ENCODE results near the gene ARCN1.

The ARCN1 gene

DNA sequence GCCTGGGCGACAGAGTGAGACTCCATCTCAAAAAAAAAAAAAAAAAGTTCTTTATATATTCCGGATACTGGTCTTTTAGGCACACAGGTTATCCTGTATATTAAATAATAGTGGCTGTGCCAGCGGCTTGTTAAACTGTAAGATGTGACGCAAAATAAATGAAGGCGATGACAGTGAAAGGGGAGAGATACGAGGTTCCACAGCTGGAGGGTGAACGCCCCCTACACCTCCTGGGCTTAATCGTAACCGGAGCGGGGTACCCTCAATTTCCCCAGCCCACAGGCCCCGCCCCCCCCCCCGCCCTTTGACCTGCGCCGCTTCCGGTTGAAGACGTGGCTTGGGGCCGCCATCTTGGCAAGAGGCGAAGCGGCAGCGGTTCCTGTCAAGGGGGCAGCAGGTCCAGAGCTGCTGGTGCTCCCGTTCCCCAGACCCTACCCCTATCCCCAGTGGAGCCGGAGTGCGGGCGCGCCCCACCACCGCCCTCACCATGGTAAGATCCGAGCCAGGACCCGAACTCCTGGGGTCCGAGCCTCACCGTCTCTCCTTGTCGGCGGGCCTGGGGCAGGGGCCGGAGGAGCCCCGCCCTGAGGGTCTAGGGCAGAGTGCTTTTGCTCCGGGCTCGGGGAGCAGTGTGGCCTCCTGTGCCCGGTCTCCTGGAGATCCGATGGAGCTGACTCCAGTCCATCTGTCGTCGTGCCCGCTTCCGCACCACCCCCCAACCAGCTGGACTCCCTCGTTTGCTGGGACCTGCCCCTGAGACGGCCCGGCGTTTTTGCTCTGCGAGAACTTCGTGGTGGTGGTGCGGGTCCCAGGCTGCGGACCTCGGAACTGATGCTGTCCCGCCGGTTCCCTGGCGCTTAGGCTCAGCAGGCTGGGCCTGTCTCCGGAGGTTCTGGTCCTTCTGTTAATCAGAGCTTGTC, at the start of gene ARCN1:
Gene ARCN1, plus strand, starts transcription at position 349 of the 920 bp plus-strand sequence. Its CDS starts 139 bp downstream, at position 488.
- peak within 1 kb of the TSS; percentile 82 for H3K27ac ChIP-seq
- no peak for DNase-seq (ENCODE audit: low read depth, low spot score)

DNA sequence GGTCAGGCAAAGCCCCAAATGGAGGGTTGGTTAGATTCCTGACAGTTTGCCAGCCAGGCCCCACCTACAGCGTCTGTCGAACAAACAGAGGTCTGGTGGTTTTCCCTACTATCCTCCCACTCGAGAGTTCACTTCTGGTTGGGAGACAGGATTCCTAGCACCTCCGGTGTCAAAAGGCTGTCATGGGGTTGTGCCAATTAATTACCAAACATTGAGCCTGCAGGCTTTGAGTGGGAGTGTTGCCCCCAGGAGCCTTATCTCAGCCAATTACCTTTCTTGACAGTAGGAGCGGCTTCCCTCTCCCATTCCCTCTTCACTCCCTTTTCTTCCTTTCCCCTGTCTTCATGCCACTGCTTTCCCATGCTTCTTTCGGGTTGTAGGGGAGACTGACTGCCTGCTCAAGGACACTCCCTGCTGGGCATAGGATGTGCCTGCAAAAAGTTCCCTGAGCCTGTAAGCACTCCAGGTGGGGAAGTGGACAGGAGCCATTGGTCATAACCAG, 49.6 kb upstream of the ARCN1 start:
- H3K27ac ChIP-seq, result no peak overlapping the region
- no peak for DNase-seq (ENCODE audit: low read depth, low spot score)

DNA sequence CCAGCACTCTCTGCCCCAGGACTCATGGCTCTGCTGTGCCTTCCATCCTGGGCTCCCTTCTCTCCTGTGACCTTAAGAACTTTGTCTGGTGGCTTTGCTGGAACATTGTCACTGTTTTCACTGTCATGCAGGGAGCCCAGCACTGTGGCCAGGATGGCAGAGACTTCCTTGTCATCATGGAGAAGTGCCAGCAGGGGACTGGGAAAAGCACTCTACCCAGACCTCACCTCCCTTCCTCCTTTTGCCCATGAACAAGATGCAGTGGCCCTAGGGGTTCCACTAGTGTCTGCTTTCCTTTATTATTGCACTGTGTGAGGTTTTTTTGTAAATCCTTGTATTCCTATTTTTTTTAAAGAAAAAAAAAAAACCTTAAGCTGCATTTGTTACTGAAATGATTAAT, 47.9 kb upstream of the ARCN1 start:
- H3K27ac ChIP-seq, result no peak overlapping the region
- DNase-seq (ENCODE audit: low read depth, low spot score), result no peak

DNA sequence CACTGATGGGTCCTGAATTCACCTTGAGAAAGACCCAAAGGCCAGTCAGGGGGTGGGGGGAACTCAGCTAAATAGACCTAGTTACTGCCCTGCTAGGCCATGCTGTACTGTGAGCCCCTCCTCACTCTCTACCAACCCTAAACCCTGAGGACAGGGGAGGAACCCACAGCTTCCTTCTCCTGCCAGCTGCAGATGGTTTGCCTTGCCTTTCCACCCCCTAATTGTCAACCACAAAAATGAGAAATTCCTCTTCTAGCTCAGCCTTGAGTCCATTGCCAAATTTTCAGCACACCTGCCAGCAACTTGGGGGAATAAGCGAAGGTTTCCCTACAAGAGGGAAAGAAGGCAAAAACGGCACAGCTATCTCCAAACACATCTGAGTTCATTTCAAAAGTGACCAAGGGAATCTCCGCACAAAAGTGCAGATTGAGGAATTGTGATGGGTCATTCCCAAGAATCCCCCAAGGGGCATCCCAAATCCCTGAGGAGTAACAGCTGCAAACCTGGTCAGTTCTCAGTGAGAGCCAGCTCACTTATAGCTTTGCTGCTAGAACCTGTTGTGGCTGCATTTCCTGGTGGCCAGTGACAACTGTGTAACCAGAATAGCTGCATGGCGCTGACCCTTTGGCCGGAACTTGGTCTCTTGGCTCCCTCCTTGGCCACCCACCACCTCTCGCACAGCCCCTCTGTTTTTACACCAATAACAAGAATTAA, 47.3 kb upstream of the ARCN1 start:
- no peak overlapping the region for H3K27ac ChIP-seq
- no peak for DNase-seq (ENCODE audit: low read depth, low spot score)

DNA sequence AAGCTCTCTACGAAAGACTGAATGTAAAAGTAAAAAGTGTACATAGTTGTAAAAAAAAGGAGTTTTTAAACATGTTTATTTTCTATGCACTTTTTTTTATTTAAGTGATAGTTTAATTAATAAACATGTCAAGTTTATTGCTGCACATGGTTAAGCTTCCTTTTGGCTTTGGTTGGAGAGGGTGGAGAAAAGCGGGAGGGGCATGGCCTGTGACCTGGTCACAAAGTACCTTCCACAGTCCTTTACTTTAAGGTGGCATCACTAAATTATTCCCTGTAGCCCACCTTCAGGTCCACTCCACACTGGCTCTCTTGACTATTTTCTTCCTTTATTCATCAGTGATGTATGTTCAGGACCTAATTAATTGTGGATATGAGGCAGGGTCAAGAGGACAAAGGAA, 45.5 kb upstream of the ARCN1 start:
- no peak overlapping the region for H3K27ac ChIP-seq
- no peak for DNase-seq (ENCODE audit: low read depth, low spot score)

DNA sequence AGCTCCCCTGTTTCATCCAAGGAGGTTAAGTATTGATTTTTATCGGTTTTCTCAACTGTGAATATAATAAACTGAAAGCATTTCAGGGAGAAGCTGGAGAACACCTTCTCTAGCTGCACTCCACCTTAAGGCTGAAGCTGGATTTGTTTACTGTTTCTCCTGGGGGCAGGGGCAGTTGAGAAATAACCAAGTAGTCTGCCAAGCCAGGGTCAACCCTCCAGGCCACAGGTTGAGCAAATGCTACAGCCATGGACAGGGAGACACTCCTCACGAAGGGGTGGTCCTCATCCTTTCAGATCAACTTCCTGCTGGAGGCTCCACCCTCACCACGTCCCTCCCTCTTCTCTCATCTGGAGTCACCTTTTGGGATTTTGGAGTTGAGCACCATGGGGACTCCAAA, 45.1 kb upstream of the ARCN1 start, which contains the start of gene TTC36:
Gene TTC36, plus strand, starts transcription at position 366 of the 400 bp plus-strand sequence. Its CDS starts 21 bp downstream, at position 387.
- no peak for DNase-seq (ENCODE audit: low read depth, low spot score)
- H3K27ac ChIP-seq, result no peak within 1 kb of the TSS

DNA sequence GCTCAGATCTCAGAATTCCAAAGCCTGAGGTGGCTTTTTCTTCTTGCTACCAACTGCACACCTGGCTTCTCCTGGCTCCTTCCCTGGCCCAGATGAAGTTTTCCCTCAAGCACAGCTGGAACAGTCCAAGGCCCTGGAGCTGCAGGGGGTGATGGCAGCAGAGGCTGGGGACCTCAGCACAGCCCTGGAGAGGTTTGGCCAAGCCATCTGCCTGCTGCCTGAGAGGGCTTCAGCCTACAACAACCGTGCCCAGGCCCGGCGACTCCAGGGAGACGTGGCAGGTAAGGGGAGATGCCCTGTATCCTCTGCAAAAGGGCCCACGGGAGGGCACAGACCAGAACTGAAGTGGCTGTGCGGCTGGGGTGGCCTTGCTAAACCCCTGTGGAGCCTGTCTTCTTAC, 43.7 kb upstream of the ARCN1 start:
- no peak for DNase-seq (ENCODE audit: low read depth, low spot score)
- H3K27ac ChIP-seq, result no peak overlapping the region

DNA sequence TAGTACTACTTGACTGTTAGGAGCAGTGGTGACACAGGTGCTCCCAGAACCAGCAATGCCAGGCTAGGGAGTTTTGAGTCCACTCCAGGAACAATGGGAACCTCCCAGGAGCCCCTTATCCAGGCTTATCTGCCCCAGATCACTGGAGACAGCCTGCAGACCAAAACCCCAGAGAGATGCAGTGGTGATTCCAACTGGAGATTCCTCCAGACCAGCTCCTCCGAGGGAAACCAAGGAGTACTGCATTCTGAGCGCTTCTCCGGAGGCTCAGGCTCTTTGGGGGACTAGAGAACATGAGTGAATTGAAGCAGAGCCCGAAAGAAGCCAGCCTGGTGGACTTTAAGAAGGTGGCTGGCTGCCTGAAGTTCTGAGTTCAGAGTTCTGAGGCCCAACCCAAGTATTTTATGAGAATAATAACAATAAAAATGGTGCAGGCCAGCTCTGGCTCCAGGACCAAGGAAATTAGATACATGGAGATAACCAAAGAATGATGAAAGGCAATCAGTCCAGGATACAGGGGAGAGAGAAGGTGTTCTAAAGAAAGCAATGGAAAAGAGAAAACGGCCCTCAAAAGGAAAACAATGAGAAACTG, 42.5 kb upstream of the ARCN1 start:
- no peak overlapping the region for H3K27ac ChIP-seq
- no peak for DNase-seq (ENCODE audit: low read depth, low spot score)

DNA sequence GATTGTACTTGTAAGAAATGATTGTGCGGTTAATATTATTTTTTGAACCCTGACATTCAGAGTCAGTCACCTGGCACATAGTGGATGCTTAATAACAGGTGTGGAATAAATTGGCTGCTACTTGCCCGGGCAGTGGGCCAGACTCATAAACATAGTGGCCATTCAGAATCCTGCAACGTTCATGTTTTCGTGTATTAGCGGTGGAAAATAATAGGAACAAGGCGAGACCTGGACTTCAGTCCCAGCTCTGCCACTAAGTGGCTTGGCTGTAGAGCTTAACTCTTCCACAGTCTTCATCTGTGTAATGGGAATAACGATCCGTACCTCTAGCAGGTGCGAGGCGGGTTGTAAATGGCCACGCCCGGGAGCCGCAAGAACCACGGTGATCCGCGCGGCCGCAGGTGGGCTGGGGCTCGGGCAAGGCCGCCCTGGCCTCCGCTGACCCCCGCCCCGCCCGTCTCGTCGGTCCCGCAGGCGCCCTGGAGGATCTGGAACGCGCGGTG, 42.0 kb upstream of the ARCN1 start:
- DNase-seq (ENCODE audit: low read depth, low spot score), result no peak
- no peak overlapping the region for H3K27ac ChIP-seq

DNA sequence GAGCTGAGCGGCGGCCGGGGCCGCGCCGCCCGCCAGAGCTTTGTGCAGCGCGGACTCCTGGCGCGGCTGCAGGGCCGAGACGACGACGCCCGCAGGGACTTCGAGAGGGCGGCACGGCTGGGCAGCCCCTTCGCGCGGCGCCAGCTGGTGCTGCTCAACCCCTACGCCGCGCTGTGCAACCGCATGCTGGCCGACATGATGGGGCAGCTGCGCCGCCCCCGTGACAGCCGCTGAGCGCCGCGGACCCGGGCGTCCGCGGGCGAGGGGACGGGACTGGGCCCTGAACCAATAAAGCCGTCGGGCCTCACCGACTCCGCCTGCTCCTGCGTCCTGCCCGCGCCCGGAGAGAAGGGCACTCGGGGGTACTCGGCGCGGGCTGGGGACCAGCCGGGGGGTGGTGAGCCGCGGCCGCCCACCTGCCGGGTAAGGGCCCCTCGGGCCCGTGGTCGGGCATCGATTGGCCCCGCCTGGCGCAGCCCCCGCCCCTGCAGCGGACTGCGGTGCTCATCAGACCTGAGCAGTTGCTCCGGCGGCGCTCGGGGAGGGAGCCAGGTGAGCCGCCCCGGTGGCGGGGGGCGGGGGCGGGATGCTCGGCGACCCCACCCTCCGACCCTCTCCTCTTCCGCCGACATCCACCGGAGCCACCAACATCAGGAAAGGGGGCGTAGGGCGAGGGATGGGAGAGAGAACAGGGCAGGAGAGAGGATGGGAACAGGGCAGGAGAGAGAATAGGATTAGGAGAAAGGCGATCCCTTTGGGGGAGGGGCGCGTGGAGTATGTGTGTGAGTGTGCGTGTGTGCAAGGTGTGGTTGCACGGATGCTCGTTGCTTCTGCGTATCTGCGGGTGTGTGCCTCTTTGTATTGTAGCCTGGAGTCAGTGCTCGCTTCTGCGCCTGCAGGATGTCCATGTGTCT, 41.3 kb upstream of the ARCN1 start, which contains the start of gene TMEM25:
Gene TMEM25, plus strand, starts transcription at position 510 of the 914 bp plus-strand sequence. CDS start 610 bp downstream, outside the sequence.
- no peak within 1 kb of the TSS for H3K27ac ChIP-seq
- no peak for DNase-seq (ENCODE audit: low read depth, low spot score)

DNA sequence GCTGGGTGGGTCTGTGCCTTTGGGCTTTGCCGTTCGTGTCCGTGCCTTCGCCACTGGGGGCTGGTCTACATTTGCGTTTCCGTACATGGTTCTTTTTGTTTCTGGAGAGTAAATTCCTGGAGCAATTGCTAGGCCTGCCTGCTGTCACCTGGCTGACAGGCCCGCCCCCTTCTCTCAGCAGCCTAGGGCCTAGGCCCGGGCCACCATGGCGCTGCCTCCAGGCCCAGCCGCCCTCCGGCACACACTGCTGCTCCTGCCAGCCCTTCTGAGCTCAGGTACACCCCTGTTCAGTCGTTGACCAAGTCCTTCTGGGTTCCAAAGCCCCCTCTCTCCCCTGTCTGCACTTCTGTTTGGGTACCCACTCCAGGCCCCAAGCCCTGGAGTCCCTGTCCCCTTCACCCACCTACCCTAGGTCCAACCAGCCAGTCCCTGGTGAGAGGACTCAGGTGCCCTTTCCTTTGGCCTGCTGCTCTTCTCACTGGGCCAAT, 40.6 kb upstream of the ARCN1 start:
- no peak for DNase-seq (ENCODE audit: low read depth, low spot score)
- no peak overlapping the region for H3K27ac ChIP-seq

DNA sequence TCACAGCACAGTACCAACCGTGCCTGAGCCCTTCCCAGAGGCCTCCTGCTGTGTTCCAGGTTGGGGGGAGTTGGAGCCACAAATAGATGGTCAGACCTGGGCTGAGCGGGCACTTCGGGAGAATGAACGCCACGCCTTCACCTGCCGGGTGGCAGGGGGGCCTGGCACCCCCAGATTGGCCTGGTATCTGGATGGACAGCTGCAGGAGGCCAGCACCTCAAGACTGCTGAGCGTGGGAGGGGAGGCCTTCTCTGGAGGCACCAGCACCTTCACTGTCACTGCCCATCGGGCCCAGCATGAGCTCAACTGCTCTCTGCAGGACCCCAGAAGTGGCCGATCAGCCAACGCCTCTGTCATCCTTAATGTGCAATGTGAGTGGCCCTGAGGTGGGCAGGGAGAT, 40.1 kb upstream of the ARCN1 start:
- DNase-seq (ENCODE audit: low read depth, low spot score), result no peak
- no peak overlapping the region for H3K27ac ChIP-seq

DNA sequence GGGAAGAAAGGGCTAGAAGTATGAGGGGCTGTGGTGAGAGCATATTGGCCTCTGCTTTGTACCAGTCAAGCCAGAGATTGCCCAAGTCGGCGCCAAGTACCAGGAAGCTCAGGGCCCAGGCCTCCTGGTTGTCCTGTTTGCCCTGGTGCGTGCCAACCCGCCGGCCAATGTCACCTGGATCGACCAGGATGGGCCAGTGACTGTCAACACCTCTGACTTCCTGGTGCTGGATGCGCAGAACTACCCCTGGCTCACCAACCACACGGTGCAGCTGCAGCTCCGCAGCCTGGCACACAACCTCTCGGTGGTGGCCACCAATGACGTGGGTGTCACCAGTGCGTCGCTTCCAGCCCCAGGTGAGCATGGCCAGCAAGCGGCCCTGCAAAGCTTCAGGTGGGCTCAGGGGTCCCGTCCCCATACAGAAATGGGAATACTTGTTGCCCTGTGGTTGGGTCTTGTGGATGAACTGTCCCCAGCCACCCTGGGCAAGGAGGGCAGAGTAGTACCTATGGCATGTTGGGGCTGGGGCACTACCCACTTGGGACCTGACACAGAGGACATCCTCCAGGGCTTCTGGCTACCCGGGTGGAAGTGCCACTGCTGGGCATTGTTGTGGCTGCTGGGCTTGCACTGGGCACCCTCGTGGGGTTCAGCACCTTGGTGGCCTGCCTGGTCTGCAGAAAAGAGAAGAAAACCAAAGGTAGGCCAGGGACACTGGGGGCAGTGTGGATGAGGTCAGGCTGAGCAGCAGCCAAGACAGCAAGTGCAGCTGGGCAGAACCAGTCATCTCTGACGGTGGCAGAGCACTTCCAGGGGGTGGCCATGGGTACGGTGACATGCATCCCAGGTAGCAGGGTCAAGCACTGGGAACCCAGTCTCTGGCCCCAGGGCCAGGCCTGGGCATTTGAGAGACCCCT, 39.1 kb upstream of the ARCN1 start:
- DNase-seq (ENCODE audit: low read depth, low spot score), result no peak
- no peak overlapping the region for H3K27ac ChIP-seq

DNA sequence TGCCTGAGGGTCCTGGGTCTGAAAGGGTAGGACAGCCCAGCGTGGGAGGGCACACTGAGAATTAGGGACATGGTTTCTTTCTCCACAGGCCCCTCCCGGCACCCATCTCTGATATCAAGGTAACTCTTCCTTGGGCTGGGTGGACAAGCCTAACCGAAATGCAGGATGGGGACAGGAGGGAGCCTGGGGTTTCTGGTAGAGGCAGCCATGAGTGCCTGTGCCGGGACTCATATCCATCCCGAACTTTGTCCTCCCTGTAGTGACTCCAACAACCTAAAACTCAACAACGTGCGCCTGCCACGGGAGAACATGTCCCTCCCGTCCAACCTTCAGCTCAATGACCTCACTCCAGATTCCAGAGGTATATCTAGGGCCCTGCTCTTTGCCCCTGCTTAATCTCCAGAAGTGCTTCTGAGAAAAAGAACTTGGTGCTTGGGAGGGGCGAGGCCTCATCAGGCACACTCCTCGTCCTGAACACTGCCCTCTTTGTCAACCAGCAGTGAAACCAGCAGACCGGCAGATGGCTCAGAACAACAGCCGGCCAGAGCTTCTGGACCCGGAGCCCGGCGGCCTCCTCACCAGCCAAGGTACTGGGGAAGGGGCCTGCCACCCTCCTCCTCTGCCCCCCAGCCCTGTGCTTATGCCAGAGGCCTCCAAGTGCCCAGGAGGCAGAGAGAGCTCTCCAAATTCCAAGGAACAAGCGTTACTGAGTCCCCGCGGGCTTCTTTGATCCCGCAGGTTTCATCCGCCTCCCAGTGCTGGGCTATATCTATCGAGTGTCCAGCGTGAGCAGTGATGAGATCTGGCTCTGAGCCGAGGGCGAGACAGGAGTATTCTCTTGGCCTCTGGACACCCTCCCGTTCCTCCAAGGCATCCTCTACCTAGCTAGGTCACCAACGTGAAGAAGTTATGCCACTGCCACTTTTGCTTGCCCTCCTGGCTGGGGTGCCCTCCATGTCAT, 38.2 kb upstream of the ARCN1 start:
- H3K27ac ChIP-seq, result no peak overlapping the region
- DNase-seq (ENCODE audit: low read depth, low spot score), result no peak

DNA sequence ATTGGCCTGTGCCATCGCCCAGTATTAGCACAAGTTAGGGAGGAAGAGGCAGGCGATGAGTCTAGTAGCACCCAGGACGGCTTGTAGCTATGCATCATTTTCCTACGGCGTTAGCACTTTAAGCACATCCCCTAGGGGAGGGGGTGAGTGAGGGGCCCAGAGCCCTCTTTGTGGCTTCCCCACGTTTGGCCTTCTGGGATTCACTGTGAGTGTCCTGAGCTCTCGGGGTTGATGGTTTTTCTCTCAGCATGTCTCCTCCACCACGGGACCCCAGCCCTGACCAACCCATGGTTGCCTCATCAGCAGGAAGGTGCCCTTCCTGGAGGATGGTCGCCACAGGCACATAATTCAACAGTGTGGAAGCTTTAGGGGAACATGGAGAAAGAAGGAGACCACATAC, 36.9 kb upstream of the ARCN1 start:
- H3K27ac ChIP-seq, result no peak overlapping the region
- no peak for DNase-seq (ENCODE audit: low read depth, low spot score)

DNA sequence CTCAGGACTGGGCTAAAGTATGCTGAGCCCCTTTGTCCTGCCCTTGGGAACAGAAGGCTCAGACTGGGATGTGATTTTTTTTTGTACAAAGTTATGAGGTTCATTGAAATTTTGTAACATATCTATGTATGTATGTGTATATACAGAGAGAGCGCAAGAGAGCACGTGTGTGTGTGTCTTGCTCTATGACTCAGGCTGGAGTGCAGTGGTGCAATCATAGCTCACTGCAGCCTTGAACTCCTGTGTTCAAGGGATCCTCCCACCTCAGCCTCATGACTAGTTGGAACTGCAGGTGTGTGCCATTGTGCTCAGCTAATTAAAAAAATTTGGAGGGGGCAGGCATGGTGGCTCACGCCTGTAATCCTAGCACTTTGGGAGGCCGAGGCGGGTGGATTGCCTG, 35.5 kb upstream of the ARCN1 start:
- no peak for DNase-seq (ENCODE audit: low read depth, low spot score)
- no peak overlapping the region for H3K27ac ChIP-seq

DNA sequence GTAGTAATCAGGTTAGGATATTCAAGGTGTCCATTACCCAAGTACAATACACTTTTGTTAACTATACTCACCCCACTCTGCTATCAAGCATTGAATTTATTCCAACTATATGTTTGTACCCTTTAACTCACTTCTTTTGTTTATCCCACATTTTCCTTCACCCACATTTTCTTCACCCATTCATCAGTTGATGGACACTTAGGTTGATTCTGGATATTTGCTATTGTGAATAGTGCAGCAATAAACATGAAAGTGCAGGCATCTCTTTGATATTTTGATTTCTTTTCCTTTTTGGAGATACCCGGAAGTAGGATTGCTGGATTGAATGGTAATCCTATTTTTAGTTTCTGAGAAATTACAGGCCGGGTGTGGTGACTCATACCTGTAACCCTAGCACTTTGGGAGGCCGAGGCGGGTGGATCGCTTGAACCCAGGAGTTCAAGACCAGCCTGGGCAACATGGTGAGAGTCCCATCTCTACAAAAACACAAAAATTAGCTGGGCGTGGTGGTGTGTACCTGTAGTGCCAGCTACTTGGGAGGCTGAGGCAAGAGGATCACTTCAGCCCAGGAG, 34.7 kb upstream of the ARCN1 start:
- no peak for DNase-seq (ENCODE audit: low read depth, low spot score)
- no peak overlapping the region for H3K27ac ChIP-seq

Measured in epithelial cell of prostate (primary cell).